ENCODE results near the gene ZNF556. TPM values are rescaled to one million over a fixed set of nuclear protein-coding genes. Genes with fewer than 3 reads are reported as not detected.

ZNF556 gene
- total and polyA plus RNA-seq, 10 of the 15 experiments (the other 5 are each of a cell fraction or from before 2014, with no cell fraction given) = not detected

DNA sequence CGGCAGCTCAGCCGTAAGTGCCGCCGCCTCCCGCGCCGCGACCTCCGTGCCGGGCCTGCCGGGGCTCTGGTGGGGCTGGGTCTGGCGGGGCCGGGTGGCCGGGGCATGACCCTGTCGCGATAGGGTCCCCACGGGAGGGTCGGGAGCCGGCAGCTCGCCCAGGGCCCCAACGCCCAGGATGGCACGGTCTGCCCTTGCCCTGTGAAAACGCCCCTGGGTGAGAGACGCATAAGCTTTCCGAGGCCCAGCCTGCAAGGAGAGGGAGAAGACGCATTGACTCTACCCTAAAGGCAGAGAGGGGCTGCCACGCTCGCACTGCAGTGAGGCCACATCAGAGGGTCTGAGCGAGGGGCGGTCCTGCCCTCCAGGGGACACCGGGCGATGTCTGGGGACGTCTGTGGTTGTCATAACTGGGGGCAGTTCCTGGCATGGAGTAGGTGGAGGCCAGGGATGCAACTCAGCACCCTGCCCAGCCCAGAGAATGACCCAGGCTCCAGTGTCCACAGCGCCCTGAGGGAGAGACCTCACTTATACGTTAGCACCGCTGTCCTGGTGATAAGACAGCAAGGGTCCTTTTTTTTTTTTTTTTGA, 46.9 kb upstream of the ZNF556 start:
- RAD21 ChIA-PET (ENCODE audit: unreplicated experiment) = no interaction called here

DNA sequence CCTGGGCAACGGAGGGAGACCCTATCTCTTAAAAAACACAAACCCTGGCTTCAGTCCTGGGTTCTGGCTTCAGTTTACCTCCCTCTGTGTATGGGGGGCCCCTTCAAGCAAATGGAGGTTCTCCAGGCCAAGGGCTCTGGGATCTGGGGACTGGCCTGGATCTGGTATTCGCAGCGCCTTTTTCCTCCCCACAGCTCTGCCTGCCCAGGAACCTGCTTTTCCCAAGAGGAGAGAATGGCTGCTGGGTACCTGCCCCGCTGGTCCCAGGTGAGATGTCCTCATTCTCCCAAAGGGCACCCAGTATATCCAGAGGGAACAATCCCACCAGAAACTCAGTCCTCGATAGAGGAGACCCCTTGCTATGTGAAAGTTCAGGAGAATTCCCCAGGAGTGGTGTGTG, 44.3 kb upstream of the ZNF556 start:
- H2AFZ ChIP-seq (ENCODE audit: control insufficient read depth, low read depth, low read length) = no peak overlapping the region
- no peaks in the 10 kb centered on the region for H3K27me3 ChIP-seq (replicated peaks in 1 of 2; ENCODE audit: control insufficient read depth in 2 of 2, insufficient read depth in 2 of 2, low read length in 1 of 2)
- ATAC-seq (no peak), DNase-seq (ENCODE audit: low read depth, low spot score) (no peak), FAIRE-seq (no peak)
- no peaks in the 10 kb centered on the region for H4K20me1 ChIP-seq (ENCODE audit: control insufficient read depth, insufficient read depth)
- H3K9me3 ChIP-seq (replicated peaks; ENCODE audit: control insufficient read depth, insufficient read depth, low read length) = peaks cover 2% of the 10 kb centered on the region; the same call in 1 of the 3 replicates
- intact Hi-C loops (cut with micrococcal nuclease; ENCODE audit: unreplicated experiment) (no loop called here), in situ Hi-C loops (cut with MboI) (no loop called here)
- WGBS (ENCODE audit: insufficient coverage, insufficient replicate concordance, low lambda C conversion rate, missing lambda C conversion rate) = 70% methylated on average over 5 of the region's 5 CpGs
- H3K36me3 ChIP-seq (ENCODE audit: control insufficient read depth in 2 of 2, insufficient read depth in 2 of 2, low read length in 1 of 2) = no peaks in the 10 kb centered on the region
- no peak for TF ChIP-seq MYB (IDR thresholded peaks at IDR 0.05; ENCODE audit: borderline replicate concordance, low read depth, low read length)
- no peak for TF ChIP-seq SRF (IDR thresholded peaks at IDR 0.05; ENCODE audit: low read depth in 2 of 2, low read length in 2 of 2)
- TF ChIP-seq CEBPB (IDR thresholded peaks at IDR 0.05; ENCODE audit: borderline replicate concordance in 1 of 2, low read depth in 2 of 2, low read length in 2 of 2) = no peak
- no peak for TF ChIP-seq TAF1 (IDR thresholded peaks at IDR 0.05; ENCODE audit: borderline replicate concordance, low read depth, low read length)
- TF ChIP-seq ZZZ3 (IDR thresholded peaks at IDR 0.05; ENCODE audit: control insufficient read depth, insufficient read length, low read depth) = no peak
- no peak for TF ChIP-seq YY1 (IDR thresholded peaks at IDR 0.05; ENCODE audit: low read depth, low read length)
- H3K27ac ChIP-seq (ENCODE audit: control insufficient read depth, insufficient read depth) = no peak overlapping the region
- H3K4me1 ChIP-seq (ENCODE audit: control insufficient read depth, insufficient read depth, low read length) = no peaks in the 10 kb centered on the region
- SMC1A ChIA-PET (ENCODE audit: uncharacterized antibody, unreplicated experiment) = interaction anchor here (1.8 kb wide), 1 partner anchor 35 kb away, joined by 4 read pairs; no protein-coding TSS in a partner anchor
- H3K79me2 ChIP-seq (ENCODE audit: control insufficient read depth, insufficient read depth, low read length) = no peaks in the 10 kb centered on the region; the same call in 1 of the 2 replicates
- POLR2A ChIA-PET = no interaction called here
- CTCF ChIA-PET = interaction anchor here (1.5 kb wide), 1 partner anchor 65 kb away, joined by 4 read pairs; no protein-coding TSS in a partner anchor
- no peak overlapping the region for H3K4me3 ChIP-seq
- no peak overlapping the region for H3K9ac ChIP-seq (ENCODE audit: control insufficient read depth, insufficient read depth, low read length)
- BruUV-seq (replicated peaks) = no TSS peak
- RAD21 ChIA-PET (ENCODE audit: unreplicated experiment) = no interaction called here
- H3K4me2 ChIP-seq (ENCODE audit: control insufficient read depth, insufficient read depth) = no peak overlapping the region

More for the DNA sequence above, 46.9 kb upstream of the ZNF556 start:
- DNase-seq (ENCODE audit: low read depth, low spot score) (no peak), ATAC-seq (peak; percentile 6; the same call in 2 of the 3 replicates), FAIRE-seq (no peak)
- H3K27ac ChIP-seq (ENCODE audit: control insufficient read depth, insufficient read depth) = no peak overlapping the region
- H3K9me3 ChIP-seq (replicated peaks; ENCODE audit: control insufficient read depth, insufficient read depth, low read length) = no peaks in the 10 kb centered on the region
- H3K36me3 ChIP-seq (ENCODE audit: control insufficient read depth in 2 of 2, insufficient read depth in 2 of 2, low read length in 1 of 2) = no peaks in the 10 kb centered on the region
- SMC1A ChIA-PET (ENCODE audit: uncharacterized antibody, unreplicated experiment) = interaction anchor here (1.0 to 1.6 kb wide), 2 partner anchors 15 to 172 kb away, joined by 3 to 5 read pairs; no protein-coding TSS in a partner anchor
- no TSS peak for BruUV-seq (replicated peaks)
- WGBS (ENCODE audit: insufficient coverage, insufficient replicate concordance, low lambda C conversion rate, missing lambda C conversion rate) = 7% methylated on average over 25 of the region's 36 CpGs
- no peaks in the 10 kb centered on the region for H3K27me3 ChIP-seq (replicated peaks in 1 of 2; ENCODE audit: control insufficient read depth in 2 of 2, insufficient read depth in 2 of 2, low read length in 1 of 2)
- POLR2A ChIA-PET = no interaction called here
- peak overlapping the region; percentile 99 for H3K4me2 ChIP-seq (ENCODE audit: control insufficient read depth, insufficient read depth)
- H4K20me1 ChIP-seq (ENCODE audit: control insufficient read depth, insufficient read depth) = no peaks in the 10 kb centered on the region
- intact Hi-C loops (cut with micrococcal nuclease; ENCODE audit: unreplicated experiment) = no loop called here
- no peak for TF ChIP-seq MTA2 (IDR thresholded peaks at IDR 0.05; ENCODE audit: low read depth)
- peak; percentile 62 for TF ChIP-seq GATAD2B (conservative IDR thresholded peaks at IDR 0.05; ENCODE audit: low read depth)
- peak overlapping the region; percentile 86 for H2AFZ ChIP-seq (ENCODE audit: control insufficient read depth, low read depth, low read length)
- in situ Hi-C loops (cut with MboI) = no loop called here
- CTCF ChIA-PET = interaction anchor here (1.2 to 1.6 kb wide), 2 partner anchors 16 to 131 kb away, joined by 3 to 5 read pairs; no protein-coding TSS in a partner anchor
- peak overlapping the region; percentile 67 for H3K9ac ChIP-seq (ENCODE audit: control insufficient read depth, insufficient read depth, low read length)
- peak overlapping the region; percentile 80 for H3K4me3 ChIP-seq
- no peaks in the 10 kb centered on the region for H3K4me1 ChIP-seq (ENCODE audit: control insufficient read depth, insufficient read depth, low read length)
- no peaks in the 10 kb centered on the region; the same call in 1 of the 2 replicates for H3K79me2 ChIP-seq (ENCODE audit: control insufficient read depth, insufficient read depth, low read length)

All from GM12878 (cell line).